Activated CD4-positive, CD25-positive, alpha-beta regulatory T cell treated with anti-CD3 and anti-CD28 coated beads, Interleukin-2, amount 50 U/mL, for 72 hours (primary cell): Measurements from ENCODE around the gene GYS2.

Source experiments
- DNase-seq: peaks from one replicate; pipeline ENCODE4 v3.0.0; 2021

GYS2 gene

GRCh38 chr12:21551841-21552465, 52.7 kb downstream of the GYS2 start:
- DNase-seq = no peak

- no peak for DNase-seq
Observed at GRCh38 chr12:21547437-21547836, 57.2 kb downstream of the GYS2 start.

GRCh38 chr12:21546716-21547115, 57.9 kb downstream of the GYS2 start:
- DNase-seq = no peak

GRCh38 chr12:21545557-21545956, 59.1 kb downstream of the GYS2 start:
- DNase-seq = no peak

- no peak for DNase-seq
Observed at GRCh38 chr12:21543151-21543550, 61.5 kb downstream of the GYS2 start.

- no peak for DNase-seq
Observed at GRCh38 chr12:21542403-21542802, 62.2 kb downstream of the GYS2 start.

- DNase-seq = no peak
Observed at GRCh38 chr12:21541773-21542172, 62.9 kb downstream of the GYS2 start.

GRCh38 chr12:21539797-21540196, 64.8 kb downstream of the GYS2 start:
- no peak for DNase-seq

GRCh38 chr12:21538061-21538653, 66.5 kb downstream of the GYS2 start:
- no peak for DNase-seq

GRCh38 chr12:21529456-21529855, 75.2 kb downstream of the GYS2 start:
- no peak for DNase-seq

GRCh38 chr12:21528953-21529352, 75.7 kb downstream of the GYS2 start:
- no peak for DNase-seq

GRCh38 chr12:21527451-21528180, 77.0 kb downstream of the GYS2 start:
- peak; percentile 59 for DNase-seq

- no peak for DNase-seq
Observed at GRCh38 chr12:21526721-21527345, 77.8 kb downstream of the GYS2 start.

- DNase-seq = no peak
Observed at GRCh38 chr12:21526053-21526452, 78.6 kb downstream of the GYS2 start, which contains the start of gene SPX. Gene SPX, plus strand, starts transcription at chr12:21526296. Its CDS starts 177 bp downstream, at chr12:21526473.

- DNase-seq = no peak
Observed at GRCh38 chr12:21523148-21523547, 81.5 kb downstream of the GYS2 start.

GRCh38 chr12:21521541-21521940, 83.1 kb downstream of the GYS2 start:
- DNase-seq = no peak

GRCh38 chr12:21518451-21518850, 86.2 kb downstream of the GYS2 start:
- no peak for DNase-seq

GRCh38 chr12:21516281-21516680, 88.4 kb downstream of the GYS2 start:
- DNase-seq = no peak

GRCh38 chr12:21509768-21510167, 94.9 kb downstream of the GYS2 start:
- DNase-seq = no peak

- no peak for DNase-seq
Observed at GRCh38 chr12:21507849-21508248, 96.8 kb downstream of the GYS2 start.

- DNase-seq = no peak
Observed at GRCh38 chr12:21505888-21506287, 98.8 kb downstream of the GYS2 start.

- no peak for DNase-seq
Observed at GRCh38 chr12:21502872-21503271, 101.8 kb downstream of the GYS2 start.

GRCh38 chr12:21502164-21502496, 102.5 kb downstream of the GYS2 start:
- no peak for DNase-seq
